Stimulated activated CD4-positive, alpha-beta T cell treated with anti-CD3 and anti-CD28 coated beads, Interleukin-15, amount 100 ng/mL, for 24 hours (primary cell): ENCODE results near the gene UXT.

Experiments used
- DNase-seq: peaks from one replicate; pipeline ENCODE4 v3.0.0-alpha.2; 2020

Gene UXT

GRCh38 chrX:47648376-47648775 is 10.6 kb downstream of the UXT start:
- DNase-seq, result no peak

- DNase-seq, result no peak
Observed at GRCh38 chrX:47646636-47647035, 12.3 kb downstream of the UXT start.

GRCh38 chrX:47645530-47645929 is 13.4 kb downstream of the UXT start:
- no peak for DNase-seq

- DNase-seq, result no peak
Observed at GRCh38 chrX:47644557-47645091, 14.4 kb downstream of the UXT start.

DNA sequence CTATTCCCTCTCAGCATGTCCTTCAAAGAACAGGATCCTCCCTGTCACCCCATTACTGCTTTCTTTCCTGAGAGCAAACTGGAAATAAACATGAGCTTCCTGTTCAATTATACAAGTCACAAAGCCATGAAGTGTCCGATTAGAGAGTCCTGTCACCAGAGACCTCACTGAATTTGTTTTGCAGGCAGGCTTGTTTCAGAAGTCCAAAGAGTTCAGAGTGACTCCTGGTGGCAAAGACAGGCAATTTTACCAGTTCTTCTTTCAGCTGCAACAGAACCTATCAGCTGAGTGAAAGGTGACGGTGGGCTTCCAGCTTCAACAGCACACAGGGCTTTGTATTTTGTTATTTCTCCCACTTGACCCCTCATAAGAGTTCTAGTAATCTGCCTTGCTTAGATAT is 15.1 kb downstream of the UXT start:
- DNase-seq, result no peak

- no peak for DNase-seq
Observed at GRCh38 chrX:47638816-47639215, 20.2 kb downstream of the UXT start.

- peak; percentile 63 for DNase-seq
Observed at GRCh38 chrX:47637546-47638195, 21.3 kb downstream of the UXT start.

- peak; percentile 30 for DNase-seq
Observed at GRCh38 chrX:47634871-47635575, 24.0 kb downstream of the UXT start.

DNA sequence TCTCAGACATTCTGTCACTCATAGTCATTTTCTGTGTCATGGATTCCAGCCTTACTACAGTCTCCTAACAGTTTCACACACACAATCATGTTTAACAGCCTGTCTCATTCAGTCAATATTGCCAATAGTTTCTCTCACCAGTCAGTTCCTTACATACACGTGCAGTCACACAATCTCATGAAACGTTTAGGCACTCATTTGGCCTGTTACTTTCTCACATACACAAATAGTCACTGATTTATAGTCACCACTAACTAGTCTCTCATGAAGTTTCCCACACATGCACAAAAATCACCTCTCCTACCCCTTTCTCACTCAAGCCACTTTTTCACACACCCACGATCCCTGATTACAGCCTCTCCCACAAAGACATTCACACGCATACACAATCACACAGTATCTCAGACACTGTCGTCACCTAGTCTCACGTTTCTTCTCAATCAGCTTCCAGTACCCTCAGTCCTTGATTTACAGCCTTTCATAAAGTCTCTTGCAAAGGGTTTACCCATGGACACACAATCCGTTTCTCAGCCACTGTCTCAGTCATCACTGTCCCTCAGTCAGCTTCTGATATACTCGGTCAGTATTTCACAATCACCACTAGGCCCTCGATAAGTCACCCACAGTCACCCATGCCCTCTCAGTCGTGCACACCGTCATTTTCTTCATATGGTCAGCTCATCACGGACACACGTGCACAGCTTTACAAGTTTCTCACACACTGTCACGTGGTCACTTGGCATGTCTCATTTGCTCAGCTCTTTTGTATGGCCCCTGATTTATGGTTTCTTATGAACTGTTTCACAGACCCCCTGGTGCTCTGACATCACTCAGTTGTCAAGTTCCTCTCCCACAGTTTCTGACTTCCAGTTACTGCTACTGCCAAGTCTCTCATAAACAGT is 25.0 kb downstream of the UXT start:
- no peak for DNase-seq

- no peak for DNase-seq
Observed at GRCh38 chrX:47632666-47633065, 26.3 kb downstream of the UXT start.

- no peak for DNase-seq
Observed at GRCh38 chrX:47631676-47632075, 27.3 kb downstream of the UXT start.

GRCh38 chrX:47629419-47630200 is 29.4 kb downstream of the UXT start, which contains the start of gene CFP:
CFP (minus strand) TSS chrX:47629930; CDS start chrX:47629844, 86 bp downstream.
- DNase-seq, result no peak

- no peak for DNase-seq
Observed at GRCh38 chrX:47628982-47629381, 30.0 kb downstream of the UXT start.

DNA sequence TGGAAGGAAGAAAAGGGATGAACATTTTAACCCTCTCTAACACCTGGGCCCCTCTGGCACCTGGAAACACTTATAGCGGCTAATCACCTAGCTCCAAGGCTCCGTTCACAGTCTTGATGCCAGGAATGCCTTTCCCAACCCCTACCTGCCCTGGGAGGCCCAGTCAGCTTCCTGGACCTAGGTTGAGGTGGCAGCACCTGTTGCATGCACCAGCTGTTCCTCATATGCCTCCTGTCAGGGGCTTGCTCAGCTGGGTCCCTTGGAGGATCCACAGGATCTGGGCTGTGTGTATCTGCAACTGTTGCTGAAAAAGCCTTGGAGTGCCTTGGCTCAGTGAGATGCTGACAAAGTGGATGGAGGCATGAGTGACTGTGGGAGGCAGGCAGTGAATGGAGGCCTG is 33.6 kb downstream of the UXT start:
- DNase-seq, result no peak

GRCh38 chrX:47623540-47624027 is 35.4 kb downstream of the UXT start:
- DNase-seq, result peak; percentile 60

- no peak for DNase-seq
Observed at GRCh38 chrX:47621851-47622250, 37.1 kb downstream of the UXT start.

GRCh38 chrX:47620303-47620685 is 38.7 kb downstream of the UXT start:
- no peak for DNase-seq

- peak; percentile 81 for DNase-seq
Observed at GRCh38 chrX:47619486-47620302, 39.3 kb downstream of the UXT start, which contains the start of gene SYN1. SYN1 (minus strand) TSS chrX:47619857; CDS start chrX:47619728, 129 bp downstream.

GRCh38 chrX:47618923-47619485 is 40.0 kb downstream of the UXT start:
- DNase-seq, result no peak

- no peak for DNase-seq
Observed at GRCh38 chrX:47614618-47615017, 44.4 kb downstream of the UXT start.

- DNase-seq, result no peak
Observed at GRCh38 chrX:47613082-47613481, 45.9 kb downstream of the UXT start.
